Measurements from ENCODE around the gene GNG7.

DNA sequence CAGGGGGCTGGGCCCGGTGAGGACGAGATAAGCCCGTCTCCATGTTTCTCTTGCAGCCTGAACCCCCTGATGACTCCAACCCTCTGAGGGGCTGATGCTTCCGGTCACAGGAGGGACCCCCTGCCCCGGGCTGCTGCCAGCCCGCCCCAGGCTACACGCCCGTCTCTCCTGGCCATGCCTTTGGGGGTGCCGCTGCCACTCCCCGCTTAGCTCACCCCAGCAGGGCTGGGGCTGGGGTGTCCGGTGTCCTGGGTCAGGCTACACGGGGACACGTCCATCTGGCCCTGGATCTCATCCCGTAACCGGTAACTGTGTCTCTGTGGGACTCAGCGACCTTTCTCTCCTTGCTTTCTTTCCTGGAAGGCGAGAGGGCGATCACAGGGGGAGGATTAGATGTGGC, 185.8 kb downstream of the GNG7 start:
- TF ChIP-seq, protein P1, sequence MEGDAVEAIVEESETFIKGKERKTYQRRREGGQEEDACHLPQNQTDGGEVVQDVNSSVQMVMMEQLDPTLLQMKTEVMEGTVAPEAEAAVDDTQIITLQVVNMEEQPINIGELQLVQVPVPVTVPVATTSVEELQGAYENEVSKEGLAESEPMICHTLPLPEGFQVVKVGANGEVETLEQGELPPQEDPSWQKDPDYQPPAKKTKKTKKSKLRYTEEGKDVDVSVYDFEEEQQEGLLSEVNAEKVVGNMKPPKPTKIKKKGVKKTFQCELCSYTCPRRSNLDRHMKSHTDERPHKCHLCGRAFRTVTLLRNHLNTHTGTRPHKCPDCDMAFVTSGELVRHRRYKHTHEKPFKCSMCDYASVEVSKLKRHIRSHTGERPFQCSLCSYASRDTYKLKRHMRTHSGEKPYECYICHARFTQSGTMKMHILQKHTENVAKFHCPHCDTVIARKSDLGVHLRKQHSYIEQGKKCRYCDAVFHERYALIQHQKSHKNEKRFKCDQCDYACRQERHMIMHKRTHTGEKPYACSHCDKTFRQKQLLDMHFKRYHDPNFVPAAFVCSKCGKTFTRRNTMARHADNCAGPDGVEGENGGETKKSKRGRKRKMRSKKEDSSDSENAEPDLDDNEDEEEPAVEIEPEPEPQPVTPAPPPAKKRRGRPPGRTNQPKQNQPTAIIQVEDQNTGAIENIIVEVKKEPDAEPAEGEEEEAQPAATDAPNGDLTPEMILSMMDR (conservative IDR thresholded peaks at IDR 0.05; ENCODE audit: low read length) = no peak
- no peak for TF ChIP-seq EZH2phosphoT487 (IDR thresholded peaks at IDR 0.05; ENCODE audit: borderline replicate concordance)
